Activated T-cell treated with anti-CD3 and anti-CD28 coated beads for 4 hours (primary cell): ENCODE data around the gene POLDIP3.
A peak's percentile ranks its signal among the peaks of the same experiment; 100 is the strongest.

Source experiments
- DNase-seq: peaks from one replicate; pipeline ENCODE4 v3.0.0-alpha.2; 2020

POLDIP3 gene

GRCh38 chr22:42614312-42615091 is at the start of gene POLDIP3:
Gene POLDIP3 (minus strand): TSS chr22:42614883. CDS start chr22:42614857, 26 bp downstream.
- DNase-seq: peak; percentile 96

- peak; percentile 75 for DNase-seq
Observed at GRCh38 chr22:42661985-42662831, 47.5 kb upstream of the POLDIP3 start.

- no peak for DNase-seq
Observed at GRCh38 chr22:42656578-42656977, 41.9 kb upstream of the POLDIP3 start.

GRCh38 chr22:42655693-42656092 is 41.0 kb upstream of the POLDIP3 start:
- no peak for DNase-seq

- no peak for DNase-seq
Observed at GRCh38 chr22:42654436-42655073, 39.9 kb upstream of the POLDIP3 start.

GRCh38 chr22:42653999-42654398 is 39.3 kb upstream of the POLDIP3 start:
- DNase-seq: no peak

GRCh38 chr22:42651134-42651533 is 36.5 kb upstream of the POLDIP3 start:
- no peak for DNase-seq

GRCh38 chr22:42649246-42650099 is 34.8 kb upstream of the POLDIP3 start, which contains the start of gene CYB5R3:
Gene CYB5R3 (minus strand): TSS chr22:42649392. CDS start chr22:42649315, 77 bp downstream.
- peak; percentile 72 for DNase-seq

- peak; percentile 23 for DNase-seq
Observed at GRCh38 chr22:42648368-42649245, 33.9 kb upstream of the POLDIP3 start.

GRCh38 chr22:42648017-42648367 is 33.3 kb upstream of the POLDIP3 start:
- DNase-seq: no peak

GRCh38 chr22:42646569-42647525 is 32.2 kb upstream of the POLDIP3 start:
- DNase-seq: no peak

GRCh38 chr22:42645938-42646568 is 31.4 kb upstream of the POLDIP3 start:
- no peak for DNase-seq

GRCh38 chr22:42645341-42645937 is 30.8 kb upstream of the POLDIP3 start:
- no peak for DNase-seq

GRCh38 chr22:42644422-42645340 is 30.0 kb upstream of the POLDIP3 start:
- DNase-seq: no peak

- no peak for DNase-seq
Observed at GRCh38 chr22:42643634-42644421, 29.1 kb upstream of the POLDIP3 start.

- DNase-seq: no peak
Observed at GRCh38 chr22:42642806-42643633, 28.3 kb upstream of the POLDIP3 start.
